Keratinocyte (primary cell): ENCODE measurements around the gene GSTO2. TPM values are rescaled to one million over a fixed set of nuclear protein-coding genes. Genes with fewer than 3 reads are reported as not detected.

Source experiments
- DNase-seq: peaks from one replicate; pipeline ENCODE4 v3.0.0-alpha.2; 2011; ENCODE audit warnings: low read depth, missing footprints, low spot score
- FAIRE-seq: peaks from 2 replicates; lab custom pipeline; 2011; peaks lifted over from hg19 to GRCh38; lab: Jason Lieb, UNC
- H2AFZ ChIP-seq: 2 replicates; pipeline ENCODE4 v1.6.0; 2012; ENCODE audit warnings: low read length, control low read depth, inconsistent platforms; ENCODE audit not compliant: control insufficient read depth
- H3K27ac ChIP-seq: 2 replicates; pipeline ENCODE4 v1.5.1; 2011; ENCODE audit warnings: low read length; ENCODE audit not compliant: control insufficient read depth, insufficient read depth
- H3K27me3 ChIP-seq: 3 replicates; pipeline ENCODE4 v1.6.0; 2011; ENCODE audit warnings: low read length; ENCODE audit not compliant: control insufficient read depth, insufficient read depth; ENCODE audit errors: extremely low read depth
- H3K36me3 ChIP-seq, 2 experiments: 2 replicates in 1 of 2; 3 replicates in 1 of 2; pipeline ENCODE4 v1.5.1; 2011; ENCODE audit warnings: low read length in 2 of 2, mild to moderate bottlenecking in 1 of 2; ENCODE audit not compliant: control insufficient read depth in 2 of 2, insufficient read depth in 2 of 2; ENCODE audit errors: extremely low read depth in 1 of 2
- H3K4me1 ChIP-seq: 3 replicates; pipeline ENCODE4 v1.5.1; 2011; ENCODE audit warnings: low read length; ENCODE audit not compliant: control insufficient read depth, insufficient read depth; ENCODE audit errors: extremely low read depth
- H3K4me2 ChIP-seq: 3 replicates; pipeline ENCODE4 v1.6.0; 2011; ENCODE audit warnings: low read depth, low read length; ENCODE audit not compliant: control insufficient read depth, insufficient read depth; ENCODE audit errors: extremely low read depth
- H3K4me3 ChIP-seq, 3 experiments: fragments of 200-600 bp in 1 of 3; sonication (generic) in 1 of 3; 2 replicates in 2 of 3; 3 replicates in 1 of 3; pipeline ENCODE4 v1.5.1; 2011 to 2016; ENCODE audit warnings: low read length in 3 of 3, mild to moderate bottlenecking in 3 of 3, control low read depth in 2 of 3, inconsistent platforms in 1 of 3, low read depth in 1 of 3, mixed read lengths in 1 of 3, mixed run types in 1 of 3, moderate library complexity in 1 of 3; ENCODE audit not compliant: control insufficient read depth in 2 of 3, insufficient read depth in 2 of 3; ENCODE audit errors: extremely low read depth in 1 of 3
- H3K79me2 ChIP-seq: 2 replicates; pipeline ENCODE4 v1.6.0; 2012; ENCODE audit warnings: low read length; ENCODE audit not compliant: control insufficient read depth, insufficient read depth
- H3K9ac ChIP-seq: 3 replicates; pipeline ENCODE4 v1.6.0; 2011; ENCODE audit warnings: low read length; ENCODE audit not compliant: control insufficient read depth, insufficient read depth; ENCODE audit errors: extremely low read depth
- H3K9me1 ChIP-seq: 3 replicates; pipeline ENCODE4 v1.6.0; 2011; ENCODE audit warnings: low read length; ENCODE audit not compliant: control insufficient read depth, insufficient read depth; ENCODE audit errors: extremely low read depth
- H3K9me3 ChIP-seq: 2 replicates; pipeline ENCODE4 v1.5.1; 2012; ENCODE audit warnings: low read depth, low read length; ENCODE audit not compliant: control insufficient read depth
- H4K20me1 ChIP-seq: 3 replicates; pipeline ENCODE4 v1.6.0; 2011; ENCODE audit warnings: low read length; ENCODE audit not compliant: control insufficient read depth, insufficient read depth; ENCODE audit errors: extremely low read depth
- EZH2 ChIP-seq: IDR thresholded peaks from one replicate; pipeline ENCODE4 v1.6.1; 2012; ENCODE audit warnings: inconsistent platforms, mild to moderate bottlenecking, low read length, moderate library complexity
- dilution Hi-C: fragments of 300-500 bp; cut with MboI; formaldehyde crosslinking; loops from one replicate; pipeline ENCODE4 v1.7.0; 2020; ENCODE audit warnings: low sequenced_read_pairs; ENCODE audit not compliant: extremely low pct_ligation_motif_present
- polyA plus RNA-seq, 5 experiments: library from polyadenylated mRNA; depleted of rRNA in 3 of 5; stranded (reverse) in 3 of 5; stranded (forward) in 1 of 5; unstranded in 1 of 5; fragments of >200 nt; gene quantifications; 1 replicate in 1 of 5; 2 replicates in 3 of 5; 3 replicates in 1 of 5; pipeline versions ENCODE4 v1.2.1 to v1.2.3, GENCODE V29; 2011 to 2012; ENCODE audit warnings: missing spikeins in 2 of 5, low read depth in 1 of 5, low replicate concordance in 1 of 5
- TF ChIP-seq, protein P1 (sequence below), 3 experiments: IDR thresholded peaks in 1 of 3; conservative IDR thresholded peaks in 1 of 3; optimal IDR thresholded peaks in 1 of 3; 2 replicates in 2 of 3; 3 replicates in 1 of 3; pipeline versions ENCODE3 to v1.5.1; 2011; ENCODE audit warnings: low read length in 3 of 3, mild to moderate bottlenecking in 3 of 3, moderate library complexity in 2 of 3, control low read depth in 1 of 3, inconsistent platforms in 1 of 3; ENCODE audit not compliant: insufficient read depth in 2 of 3; ENCODE audit errors: extremely low read depth in 1 of 3

Gene GSTO2
- polyA plus RNA-seq, 1 donor (not counting 4 experiments of a cell fraction or from before 2014, with no cell fraction given), result 56.9 TPM

GRCh38 chr10:104259456-104259855 lies 9.5 kb upstream of the GSTO2 start:
- H3K9me3 ChIP-seq, result no peaks in the 10 kb centered on the region
- TF ChIP-seq, protein P1, sequence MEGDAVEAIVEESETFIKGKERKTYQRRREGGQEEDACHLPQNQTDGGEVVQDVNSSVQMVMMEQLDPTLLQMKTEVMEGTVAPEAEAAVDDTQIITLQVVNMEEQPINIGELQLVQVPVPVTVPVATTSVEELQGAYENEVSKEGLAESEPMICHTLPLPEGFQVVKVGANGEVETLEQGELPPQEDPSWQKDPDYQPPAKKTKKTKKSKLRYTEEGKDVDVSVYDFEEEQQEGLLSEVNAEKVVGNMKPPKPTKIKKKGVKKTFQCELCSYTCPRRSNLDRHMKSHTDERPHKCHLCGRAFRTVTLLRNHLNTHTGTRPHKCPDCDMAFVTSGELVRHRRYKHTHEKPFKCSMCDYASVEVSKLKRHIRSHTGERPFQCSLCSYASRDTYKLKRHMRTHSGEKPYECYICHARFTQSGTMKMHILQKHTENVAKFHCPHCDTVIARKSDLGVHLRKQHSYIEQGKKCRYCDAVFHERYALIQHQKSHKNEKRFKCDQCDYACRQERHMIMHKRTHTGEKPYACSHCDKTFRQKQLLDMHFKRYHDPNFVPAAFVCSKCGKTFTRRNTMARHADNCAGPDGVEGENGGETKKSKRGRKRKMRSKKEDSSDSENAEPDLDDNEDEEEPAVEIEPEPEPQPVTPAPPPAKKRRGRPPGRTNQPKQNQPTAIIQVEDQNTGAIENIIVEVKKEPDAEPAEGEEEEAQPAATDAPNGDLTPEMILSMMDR (optimal IDR thresholded peaks at IDR 0.05 in 1 of 3, IDR thresholded peaks at IDR 0.05 in 1 of 3, conservative IDR thresholded peaks at IDR 0.05 in 1 of 3; ENCODE audit: extremely low read depth in 1 of 3, insufficient read depth in 2 of 3, low read length in 3 of 3), result no peak
- TF ChIP-seq EZH2, result no peak
- dilution Hi-C loops, result no loop called here
- peaks cover 58% of the 10 kb centered on the region for H3K79me2 ChIP-seq
- peak overlapping the region; percentile 65 for H3K9ac ChIP-seq
- H3K9me1 ChIP-seq, result peaks cover 3% of the 10 kb centered on the region
- no peaks in the 10 kb centered on the region for H3K27me3 ChIP-seq
- peak overlapping the region; percentile 68 for H3K4me2 ChIP-seq
- peak; percentile 29 for FAIRE-seq
- H3K4me1 ChIP-seq, result peaks cover 58% of the 10 kb centered on the region
- H3K36me3 ChIP-seq, result peaks cover 16 to 24% of the 10 kb centered on the region in 2 experiments
- H2AFZ ChIP-seq, result no peak overlapping the region
- H3K27ac ChIP-seq, result peak overlapping the region; percentile 88
- DNase-seq, result no peak
- no peaks in the 10 kb centered on the region for H4K20me1 ChIP-seq
- peak overlapping the region in 2 of 3 experiments; percentile 32 to 56 for H3K4me3 ChIP-seq

- Histone ChIP-seq H2AFZ (no peak overlapping the region), H4K20me1 (no peaks in the 10 kb centered on the region), H3K79me2 (peaks cover 54% of the 10 kb centered on the region), H3K27ac (peak overlapping the region; percentile 88), H3K9me3 (no peaks in the 10 kb centered on the region), H3K36me3 (peaks cover 16 to 24% of the 10 kb centered on the region in 2 experiments), H3K9me1 (peaks cover 3% of the 10 kb centered on the region), H3K27me3 (no peaks in the 10 kb centered on the region), H3K4me1 (peaks cover 57% of the 10 kb centered on the region), H3K9ac (peak overlapping the region; percentile 65), H3K4me3 (peak overlapping the region in 2 of 3 experiments; percentile 32 to 56), H3K4me2 (peak overlapping the region; percentile 68)
- peak; percentile 23 for FAIRE-seq
- dilution Hi-C loops, result no loop called here
- no peak for DNase-seq
- TF ChIP-seq, protein P1 (optimal IDR thresholded peaks at IDR 0.05 in 1 of 3, IDR thresholded peaks at IDR 0.05 in 1 of 3, conservative IDR thresholded peaks at IDR 0.05 in 1 of 3; ENCODE audit: extremely low read depth in 1 of 3, insufficient read depth in 2 of 3, low read length in 3 of 3), result no peak
These were observed 8.8 kb upstream of the GSTO2 start for GRCh38 chr10:104259999-104260774.
